Tibial artery (tissue), 4 donors: ENCODE results near the gene SNRPA1.
A peak's percentile ranks its signal among the peaks of the same experiment; 100 is the strongest.

Source experiments
- DNase-seq, 2 donors: peaks; one replicate each; pipeline ENCODE4 v3.0.0-alpha.2; 2019
- H3K27ac ChIP-seq, 2 donors: fragments of 200-600 bp; sonication (generic) in 1 of 2; 1 replicate in 1 of 2; 2 replicates in 1 of 2; pipeline ENCODE4 v1.5.1; 2018 to 2019; ENCODE audit warnings: mild to moderate bottlenecking in 1 of 2
- H3K27me3 ChIP-seq, 2 donors: fragments of 200-600 bp; sonication (generic) in 1 of 2; one replicate each; pipeline versions ENCODE4 v1.5.1 to v1.6.0; 2016 to 2019
- H3K36me3 ChIP-seq, 3 donors: fragments of 200-600 bp; sonication (generic) in 2 of 3; one replicate each; pipeline ENCODE4 v1.5.1; 2016 to 2019; ENCODE audit warnings: mild to moderate bottlenecking in 2 of 3
- H3K4me1 ChIP-seq, 4 donors: fragments of 200-600 bp; sonication (generic) in 2 of 4; 1 replicate in 3 of 4; 2 replicates in 1 of 4; pipeline ENCODE4 v1.5.1; 2016 to 2019
- H3K4me3 ChIP-seq, 2 donors: fragments of 200-600 bp; sonication (generic) in 1 of 2; 1 replicate in 1 of 2; 2 replicates in 1 of 2; pipeline ENCODE4 v1.5.1; 2018 to 2019; ENCODE audit warnings: mild to moderate bottlenecking in 2 of 2
- H3K9me3 ChIP-seq, 3 donors: fragments of 200-600 bp; sonication (generic) in 1 of 3; one replicate each; pipeline ENCODE4 v1.5.1; 2016 to 2019
- intact Hi-C: fragments of 100-400 bp; cut with DNase I; formaldehyde crosslinking; loops from one replicate; pipeline ENCODE4 v1.15.0; 2023; ENCODE audit warnings: low total_unique reads
- TF ChIP-seq, protein P1 (sequence below), 2 experiments: fragments of 200-600 bp in 1 of 2; fragments of 450-650 bp in 1 of 2; IDR thresholded peaks; one replicate each; pipeline ENCODE4 v1.5.1; 2017 to 2019; ENCODE audit warnings: antibody characterized with exemption in 2 of 2, mild to moderate bottlenecking in 1 of 2, moderate library complexity in 1 of 2

The SNRPA1 gene

DNA sequence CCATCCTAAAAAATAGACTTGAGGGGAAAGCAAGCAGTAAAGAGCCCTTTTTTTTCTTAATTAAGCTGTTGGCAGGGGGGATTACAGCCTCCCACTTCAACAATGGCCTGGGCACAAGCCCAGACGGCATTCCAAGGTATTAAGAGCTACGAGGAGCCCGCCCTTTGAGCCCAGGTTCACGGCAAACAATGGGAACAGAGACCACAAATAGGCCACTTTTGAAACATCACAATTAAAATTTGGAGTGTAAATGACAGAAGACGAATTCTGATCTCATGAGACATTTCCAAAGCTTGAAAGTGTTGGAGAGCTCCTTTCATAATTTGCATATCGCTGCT, 52.1 kb downstream of the SNRPA1 start:
- TF ChIP-seq, protein P1, sequence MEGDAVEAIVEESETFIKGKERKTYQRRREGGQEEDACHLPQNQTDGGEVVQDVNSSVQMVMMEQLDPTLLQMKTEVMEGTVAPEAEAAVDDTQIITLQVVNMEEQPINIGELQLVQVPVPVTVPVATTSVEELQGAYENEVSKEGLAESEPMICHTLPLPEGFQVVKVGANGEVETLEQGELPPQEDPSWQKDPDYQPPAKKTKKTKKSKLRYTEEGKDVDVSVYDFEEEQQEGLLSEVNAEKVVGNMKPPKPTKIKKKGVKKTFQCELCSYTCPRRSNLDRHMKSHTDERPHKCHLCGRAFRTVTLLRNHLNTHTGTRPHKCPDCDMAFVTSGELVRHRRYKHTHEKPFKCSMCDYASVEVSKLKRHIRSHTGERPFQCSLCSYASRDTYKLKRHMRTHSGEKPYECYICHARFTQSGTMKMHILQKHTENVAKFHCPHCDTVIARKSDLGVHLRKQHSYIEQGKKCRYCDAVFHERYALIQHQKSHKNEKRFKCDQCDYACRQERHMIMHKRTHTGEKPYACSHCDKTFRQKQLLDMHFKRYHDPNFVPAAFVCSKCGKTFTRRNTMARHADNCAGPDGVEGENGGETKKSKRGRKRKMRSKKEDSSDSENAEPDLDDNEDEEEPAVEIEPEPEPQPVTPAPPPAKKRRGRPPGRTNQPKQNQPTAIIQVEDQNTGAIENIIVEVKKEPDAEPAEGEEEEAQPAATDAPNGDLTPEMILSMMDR (IDR thresholded peaks at IDR 0.05) = no peak
- Histone ChIP-seq H3K36me3 (no peaks in the 10 kb centered on the region), H3K27me3 (no peaks in the 10 kb centered on the region), H3K9me3 (no peaks in the 10 kb centered on the region), H3K27ac (peak overlapping the region in 1 of 2 donors; percentile 11), H3K4me1 (peaks cover 0 to 84% (median 42%) of the 10 kb centered on the region in 4 donors), H3K4me3 (no peak overlapping the region)
- DNase-seq = no peak
- intact Hi-C loops = no loop called here

DNA sequence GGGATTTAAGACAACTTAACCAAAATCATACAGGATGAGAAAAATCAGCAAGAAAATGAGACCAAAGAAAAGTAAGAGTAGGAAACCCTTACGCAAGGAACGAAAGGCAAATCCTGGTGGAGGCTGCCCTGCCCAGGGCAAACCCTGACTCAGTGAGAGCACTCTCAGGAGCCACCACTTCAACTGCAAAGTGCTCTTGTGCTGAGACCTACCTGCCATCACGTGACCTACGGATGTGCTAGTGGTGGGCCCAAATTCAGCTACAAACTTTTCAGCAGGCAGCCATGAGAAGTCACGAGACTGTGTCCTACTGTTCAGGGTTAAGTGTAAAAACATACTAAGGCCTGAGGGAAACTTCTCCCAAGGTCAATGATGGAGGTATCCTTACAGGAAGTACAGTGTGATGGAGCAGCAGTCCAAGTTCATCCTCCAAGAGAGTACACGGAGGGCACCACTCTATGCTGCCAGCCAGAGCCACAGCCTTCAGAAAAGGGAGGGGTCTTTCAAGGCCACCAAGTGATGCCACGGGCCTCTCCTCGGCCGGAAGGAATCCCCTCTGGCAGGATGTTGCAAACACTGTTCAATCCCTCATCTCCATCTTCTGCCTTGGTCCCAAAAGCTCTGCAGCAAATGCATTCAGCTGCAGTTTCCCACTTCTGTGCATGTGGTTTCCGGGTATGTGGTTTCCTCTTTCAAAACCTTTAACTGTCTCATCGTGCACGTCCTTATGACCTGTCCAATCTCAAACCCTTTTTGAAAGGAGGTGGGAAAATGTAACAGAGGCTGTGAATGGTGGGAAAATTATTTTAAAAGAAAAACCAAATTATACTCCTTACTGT, 52.7 kb downstream of the SNRPA1 start:
- H3K4me1 ChIP-seq = peaks cover 0 to 78% (median 41%) of the 10 kb centered on the region in 4 donors
- H3K27ac ChIP-seq = peak overlapping the region in 1 of 2 donors; percentile 11
- no peaks in the 10 kb centered on the region for H3K9me3 ChIP-seq
- DNase-seq = no peak
- no peaks in the 10 kb centered on the region for H3K27me3 ChIP-seq
- TF ChIP-seq, protein P1 (IDR thresholded peaks at IDR 0.05) = no peak
- H3K4me3 ChIP-seq = no peak overlapping the region
- intact Hi-C loops = no loop called here
- no peaks in the 10 kb centered on the region for H3K36me3 ChIP-seq

DNA sequence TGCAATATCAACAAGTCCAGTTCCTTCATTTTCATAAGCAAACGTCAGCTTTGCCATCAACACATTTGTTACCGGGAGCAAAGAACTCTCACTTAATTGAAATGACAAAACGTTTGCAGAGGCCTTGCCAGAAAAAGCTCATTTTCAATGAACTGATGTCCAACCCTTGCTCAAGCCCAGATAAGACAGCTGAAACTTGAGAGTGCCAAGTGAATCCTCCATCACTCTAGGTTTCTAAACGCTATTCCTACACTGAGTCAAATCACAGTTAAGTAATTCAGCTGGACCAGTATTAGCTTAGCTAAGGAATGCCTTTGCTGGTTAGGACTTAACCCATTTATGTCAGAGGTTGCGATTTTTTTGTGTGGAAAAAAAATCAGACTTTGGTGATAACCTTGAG, 54.7 kb downstream of the SNRPA1 start:
- no peak overlapping the region for H3K27ac ChIP-seq
- H3K9me3 ChIP-seq = no peaks in the 10 kb centered on the region
- H3K27me3 ChIP-seq = no peaks in the 10 kb centered on the region
- H3K36me3 ChIP-seq = peaks cover 0 to 2% (median 0%) of the 10 kb centered on the region in 3 donors
- peak in 1 of 2 donors; percentile 44 for DNase-seq
- TF ChIP-seq, protein P1 (IDR thresholded peaks at IDR 0.05) = no peak
- intact Hi-C loops = no loop called here
- H3K4me3 ChIP-seq = no peak overlapping the region
- H3K4me1 ChIP-seq = peaks cover 0 to 59% (median 30%) of the 10 kb centered on the region in 4 donors

DNA sequence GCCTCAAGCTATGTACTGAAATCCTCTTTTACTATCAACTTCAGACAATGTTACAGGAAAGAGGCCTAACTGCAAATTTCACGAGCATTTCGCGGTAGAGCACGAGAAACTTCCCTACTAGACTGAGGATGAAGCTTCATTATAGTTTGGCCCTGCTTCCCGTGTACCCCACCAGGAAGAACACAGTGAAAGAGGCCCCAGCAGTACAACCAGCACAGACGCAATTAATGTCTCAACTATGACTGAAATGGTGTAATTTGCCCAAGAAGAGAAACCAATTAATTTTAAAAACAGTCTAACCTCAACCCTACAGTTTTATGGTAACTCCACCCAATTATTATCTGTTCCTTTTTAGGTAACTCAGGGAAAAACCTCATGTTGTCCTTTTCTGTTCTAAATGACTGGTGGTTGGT, 55.3 kb downstream of the SNRPA1 start:
- H3K4me3 ChIP-seq = no peak overlapping the region
- peaks cover 0 to 53% (median 26%) of the 10 kb centered on the region in 4 donors for H3K4me1 ChIP-seq
- intact Hi-C loops = no loop called here
- peaks cover under 1 to 9% (median 6%) of the 10 kb centered on the region in 3 donors for H3K36me3 ChIP-seq
- TF ChIP-seq, protein P1 (IDR thresholded peaks at IDR 0.05) = no peak
- DNase-seq = no peak
- H3K9me3 ChIP-seq = no peaks in the 10 kb centered on the region
- no peaks in the 10 kb centered on the region for H3K27me3 ChIP-seq
- no peak overlapping the region for H3K27ac ChIP-seq

DNA sequence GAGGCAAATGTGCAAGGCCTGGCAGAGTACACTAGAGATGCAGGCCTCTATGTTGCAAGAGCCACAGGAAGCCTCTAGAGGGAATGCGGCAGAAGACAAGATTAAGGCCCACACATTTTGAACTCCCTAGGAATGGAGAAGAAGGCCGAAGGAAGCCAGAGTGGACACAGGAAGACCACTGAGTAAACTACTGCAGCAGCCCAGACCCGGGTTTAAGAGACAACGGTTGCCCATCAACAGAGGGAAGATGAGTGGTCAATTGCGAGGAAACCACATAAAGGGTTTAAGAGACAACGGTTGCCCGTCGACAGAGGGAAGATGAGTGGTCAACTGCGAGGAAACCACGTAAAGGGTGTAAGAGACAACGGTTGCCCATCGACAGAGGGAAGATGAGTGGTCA, 57.8 kb downstream of the SNRPA1 start:
- DNase-seq = no peak
- no peaks in the 10 kb centered on the region for H3K27me3 ChIP-seq
- H3K27ac ChIP-seq = no peak overlapping the region
- intact Hi-C loops = no loop called here
- H3K36me3 ChIP-seq = peaks cover 11 to 20% (median 13%) of the 10 kb centered on the region in 3 donors
- TF ChIP-seq, protein P1 (IDR thresholded peaks at IDR 0.05) = no peak
- no peak overlapping the region for H3K4me3 ChIP-seq
- peaks cover 0 to 31% (median 23%) of the 10 kb centered on the region in 4 donors for H3K4me1 ChIP-seq
- H3K9me3 ChIP-seq = no peaks in the 10 kb centered on the region
